Measurements from ENCODE around the gene KCNK10.
"Not testable (repeated sequence)": the region's sequence is repeated elsewhere in the genome, so short reads cannot be mapped to it uniquely, and the experiment has no call there.

The KCNK10 gene

GRCh38 chr14:88271205-88271604 is 51.9 kb downstream of the KCNK10 start:
- peak overlapping the region in 1 of 2 donors; percentile 30 for H3K4me3 ChIP-seq (ENCODE audit: low read depth in 1 of 2, low read length in 2 of 2)
- no peaks in the 10 kb centered on the region for H3K36me3 ChIP-seq (ENCODE audit: control insufficient read depth in 1 of 2, insufficient read depth in 2 of 2, low read length in 2 of 2)
- H3K27me3 ChIP-seq (ENCODE audit: control insufficient read depth in 1 of 2, insufficient read depth in 2 of 2, low read length in 2 of 2): no peaks in the 10 kb centered on the region
- peak overlapping the region in 1 of 2 donors; percentile 71 for H3K9ac ChIP-seq (ENCODE audit: low read depth in 1 of 2, low read length in 2 of 2)
- H3K27ac ChIP-seq (ENCODE audit: low read depth, low read length): peak overlapping the region; percentile 37
- no peaks in the 10 kb centered on the region for H3K9me3 ChIP-seq (ENCODE audit: control insufficient read depth in 1 of 2, low read length in 2 of 2)
- peaks cover 13 to 18% of the 10 kb centered on the region in 2 donors for H3K4me1 ChIP-seq (ENCODE audit: control insufficient read depth in 1 of 2, insufficient read depth in 2 of 2, low read length in 2 of 2)

DNA sequence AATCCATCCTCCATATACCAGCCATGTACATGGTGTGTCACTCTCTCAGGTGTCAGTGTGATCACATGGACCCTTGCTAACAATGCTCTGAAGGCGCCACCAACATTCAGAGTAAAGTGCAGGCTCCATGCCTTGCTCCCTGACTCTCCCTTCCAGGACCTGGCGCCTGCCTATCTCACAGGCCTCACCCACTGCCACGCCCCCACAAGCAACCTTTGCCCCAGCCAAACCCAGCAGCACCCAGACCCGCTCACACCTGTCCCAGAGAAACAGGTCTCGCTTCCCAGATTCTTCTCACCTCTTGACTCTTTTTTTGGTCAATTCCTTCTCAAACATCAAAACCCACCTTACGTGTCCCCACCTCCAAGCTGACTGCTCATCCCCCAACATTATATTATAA is 52.3 kb downstream of the KCNK10 start:
- H3K36me3 ChIP-seq (ENCODE audit: control insufficient read depth in 1 of 2, insufficient read depth in 2 of 2, low read length in 2 of 2): no peaks in the 10 kb centered on the region
- no peaks in the 10 kb centered on the region for H3K27me3 ChIP-seq (ENCODE audit: control insufficient read depth in 1 of 2, insufficient read depth in 2 of 2, low read length in 2 of 2)
- H3K27ac ChIP-seq (ENCODE audit: low read depth, low read length): peak overlapping the region; percentile 48
- peaks cover 13 to 18% of the 10 kb centered on the region in 2 donors for H3K4me1 ChIP-seq (ENCODE audit: control insufficient read depth in 1 of 2, insufficient read depth in 2 of 2, low read length in 2 of 2)
- H3K9ac ChIP-seq (ENCODE audit: low read depth in 1 of 2, low read length in 2 of 2): peak overlapping the region; percentile 61 to 71
- no peaks in the 10 kb centered on the region for H3K9me3 ChIP-seq (ENCODE audit: control insufficient read depth in 1 of 2, low read length in 2 of 2)
- H3K4me3 ChIP-seq (ENCODE audit: low read depth in 1 of 2, low read length in 2 of 2): peak overlapping the region; percentile 59 to 73

- peaks cover 13 to 18% of the 10 kb centered on the region in 2 donors for H3K4me1 ChIP-seq (ENCODE audit: control insufficient read depth in 1 of 2, insufficient read depth in 2 of 2, low read length in 2 of 2)
- peak overlapping the region; percentile 48 for H3K27ac ChIP-seq (ENCODE audit: low read depth, low read length)
- H3K9me3 ChIP-seq (ENCODE audit: control insufficient read depth in 1 of 2, low read length in 2 of 2): no peaks in the 10 kb centered on the region
- no peaks in the 10 kb centered on the region for H3K36me3 ChIP-seq (ENCODE audit: control insufficient read depth in 1 of 2, insufficient read depth in 2 of 2, low read length in 2 of 2)
- no peaks in the 10 kb centered on the region for H3K27me3 ChIP-seq (ENCODE audit: control insufficient read depth in 1 of 2, insufficient read depth in 2 of 2, low read length in 2 of 2)
- peak overlapping the region; percentile 61 to 71 for H3K9ac ChIP-seq (ENCODE audit: low read depth in 1 of 2, low read length in 2 of 2)
- peak overlapping the region; percentile 59 to 73 for H3K4me3 ChIP-seq (ENCODE audit: low read depth in 1 of 2, low read length in 2 of 2)
These were observed 53.2 kb downstream of the KCNK10 start for GRCh38 chr14:88269806-88270420.

DNA sequence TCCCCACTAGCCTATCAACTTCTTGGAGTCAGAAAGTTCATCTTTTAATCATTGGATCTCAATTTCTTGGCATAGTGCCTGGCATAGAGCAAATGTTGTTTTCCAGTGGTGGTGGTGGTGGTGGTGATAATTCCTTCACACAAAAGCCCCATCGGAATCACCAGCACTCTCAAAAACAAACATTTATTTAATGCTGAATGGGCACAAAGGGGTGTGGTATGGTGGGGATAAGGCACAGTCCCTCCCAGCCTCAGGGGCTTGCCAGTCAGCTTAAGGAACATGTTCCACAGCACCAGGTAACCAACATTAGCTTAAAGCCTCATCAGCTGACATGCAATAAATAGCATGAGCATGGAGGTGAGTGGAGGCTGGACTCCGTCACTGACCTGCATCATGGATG is 56.6 kb downstream of the KCNK10 start:
- Histone ChIP-seq H3K36me3 (ENCODE audit: control insufficient read depth in 1 of 2, insufficient read depth in 2 of 2, low read length in 2 of 2) (peaks cover 0 to 14% of the 10 kb centered on the region in 2 donors), H3K9ac (ENCODE audit: low read depth in 1 of 2, low read length in 2 of 2) (no peak overlapping the region), H3K4me3 (ENCODE audit: low read depth in 1 of 2, low read length in 2 of 2) (no peak overlapping the region), H3K9me3 (ENCODE audit: control insufficient read depth in 1 of 2, low read length in 2 of 2) (no peaks in the 10 kb centered on the region), H3K27me3 (ENCODE audit: control insufficient read depth in 1 of 2, insufficient read depth in 2 of 2, low read length in 2 of 2) (no peaks in the 10 kb centered on the region), H3K27ac (ENCODE audit: low read depth, low read length) (no peak overlapping the region), H3K4me1 (ENCODE audit: control insufficient read depth in 1 of 2, insufficient read depth in 2 of 2, low read length in 2 of 2) (peaks cover 6 to 12% of the 10 kb centered on the region in 2 donors)

DNA sequence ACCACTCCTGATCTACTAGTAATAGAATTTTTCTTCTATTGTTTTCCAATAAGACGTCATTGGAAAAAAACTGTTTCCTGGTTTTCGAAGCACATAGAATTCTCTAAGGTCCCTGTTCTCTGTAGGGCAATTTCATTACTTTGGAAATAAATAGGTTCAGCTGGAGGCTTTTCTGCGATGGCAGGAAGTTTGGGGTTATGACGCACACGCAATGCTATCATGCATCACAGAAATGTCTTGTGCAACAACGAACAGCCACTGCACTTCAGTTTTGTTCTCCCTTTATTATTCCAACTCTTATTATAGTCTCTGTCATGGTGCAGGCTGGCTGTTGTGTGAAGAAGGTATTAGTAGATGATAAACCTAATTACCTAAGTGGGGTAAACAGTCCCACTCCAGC is 59.0 kb downstream of the KCNK10 start:
- no peak overlapping the region for H3K27ac ChIP-seq (ENCODE audit: low read depth, low read length)
- no peaks in the 10 kb centered on the region for H3K27me3 ChIP-seq (ENCODE audit: control insufficient read depth in 1 of 2, insufficient read depth in 2 of 2, low read length in 2 of 2)
- no peak overlapping the region for H3K9ac ChIP-seq (ENCODE audit: low read depth in 1 of 2, low read length in 2 of 2)
- H3K4me1 ChIP-seq (ENCODE audit: control insufficient read depth in 1 of 2, insufficient read depth in 2 of 2, low read length in 2 of 2): peaks cover 0 to under 1% of the 10 kb centered on the region in 2 donors
- no peak overlapping the region for H3K4me3 ChIP-seq (ENCODE audit: low read depth in 1 of 2, low read length in 2 of 2)
- H3K36me3 ChIP-seq (ENCODE audit: control insufficient read depth in 1 of 2, insufficient read depth in 2 of 2, low read length in 2 of 2): peaks cover 0 to 14% of the 10 kb centered on the region in 2 donors
- no peaks in the 10 kb centered on the region for H3K9me3 ChIP-seq (ENCODE audit: control insufficient read depth in 1 of 2, low read length in 2 of 2)

- H3K9ac ChIP-seq (ENCODE audit: low read depth in 1 of 2, low read length in 2 of 2); H3K4me3 ChIP-seq (ENCODE audit: low read depth in 1 of 2, low read length in 2 of 2); H3K4me1 ChIP-seq (ENCODE audit: control insufficient read depth in 1 of 2, insufficient read depth in 2 of 2, low read length in 2 of 2); H3K27ac ChIP-seq (ENCODE audit: low read depth, low read length); H3K9me3 ChIP-seq (ENCODE audit: control insufficient read depth in 1 of 2, low read length in 2 of 2); H3K27me3 ChIP-seq (ENCODE audit: control insufficient read depth in 1 of 2, insufficient read depth in 2 of 2, low read length in 2 of 2): not testable (repeated sequence)
- H3K36me3 ChIP-seq (ENCODE audit: control insufficient read depth in 1 of 2, insufficient read depth in 2 of 2, low read length in 2 of 2): peaks cover 2 to 14% of the 10 kb centered on the region in 2 donors
These were observed 61.8 kb downstream of the KCNK10 start for GRCh38 chr14:88261302-88261701.

GRCh38 chr14:88258021-88258420 is 65.0 kb downstream of the KCNK10 start:
- H3K4me3 ChIP-seq (ENCODE audit: low read depth in 1 of 2, low read length in 2 of 2): no peak overlapping the region
- H3K9ac ChIP-seq (ENCODE audit: low read depth in 1 of 2, low read length in 2 of 2): no peak overlapping the region
- H3K27me3 ChIP-seq (ENCODE audit: control insufficient read depth in 1 of 2, insufficient read depth in 2 of 2, low read length in 2 of 2): no peaks in the 10 kb centered on the region
- no peaks in the 10 kb centered on the region for H3K9me3 ChIP-seq (ENCODE audit: control insufficient read depth in 1 of 2, low read length in 2 of 2)
- H3K4me1 ChIP-seq (ENCODE audit: control insufficient read depth in 1 of 2, insufficient read depth in 2 of 2, low read length in 2 of 2): no peaks in the 10 kb centered on the region
- H3K36me3 ChIP-seq (ENCODE audit: control insufficient read depth in 1 of 2, insufficient read depth in 2 of 2, low read length in 2 of 2): peaks cover 2 to 10% of the 10 kb centered on the region in 2 donors
- H3K27ac ChIP-seq (ENCODE audit: low read depth, low read length): no peak overlapping the region

- Histone ChIP-seq H3K9me3 (ENCODE audit: control insufficient read depth in 1 of 2, low read length in 2 of 2) (no peaks in the 10 kb centered on the region), H3K36me3 (ENCODE audit: control insufficient read depth in 1 of 2, insufficient read depth in 2 of 2, low read length in 2 of 2) (peaks cover 2% of the 10 kb centered on the region in 2 donors), H3K27me3 (ENCODE audit: control insufficient read depth in 1 of 2, insufficient read depth in 2 of 2, low read length in 2 of 2) (no peaks in the 10 kb centered on the region), H3K4me3 (ENCODE audit: low read depth in 1 of 2, low read length in 2 of 2) (no peak overlapping the region), H3K27ac (ENCODE audit: low read depth, low read length) (no peak overlapping the region), H3K9ac (ENCODE audit: low read depth in 1 of 2, low read length in 2 of 2) (no peak overlapping the region), H3K4me1 (ENCODE audit: control insufficient read depth in 1 of 2, insufficient read depth in 2 of 2, low read length in 2 of 2) (no peaks in the 10 kb centered on the region)
These were observed 65.8 kb downstream of the KCNK10 start for GRCh38 chr14:88256997-88257950.

DNA sequence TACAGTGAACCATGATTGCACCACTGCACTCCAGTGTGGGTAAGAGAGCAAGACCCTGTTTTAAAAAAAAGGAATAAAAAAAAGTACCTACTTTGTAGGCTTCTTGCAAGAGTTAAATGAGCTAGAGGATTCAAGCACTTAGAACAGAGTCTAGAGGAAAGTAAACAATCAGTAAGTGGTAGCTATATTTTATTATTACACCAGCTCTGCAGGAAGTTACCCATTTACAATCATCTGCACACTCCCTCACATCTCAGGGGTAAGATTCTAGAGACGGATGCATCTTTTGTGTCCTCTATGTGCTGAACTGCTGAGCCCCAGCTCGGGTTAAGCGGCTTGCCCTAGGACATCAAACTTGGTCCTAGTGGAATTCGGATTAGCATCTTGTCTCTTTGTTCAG is 67.3 kb downstream of the KCNK10 start:
- no peak overlapping the region for H3K9ac ChIP-seq (ENCODE audit: low read depth in 1 of 2, low read length in 2 of 2)
- no peak overlapping the region for H3K27ac ChIP-seq (ENCODE audit: low read depth, low read length)
- H3K27me3 ChIP-seq (ENCODE audit: control insufficient read depth in 1 of 2, insufficient read depth in 2 of 2, low read length in 2 of 2): no peaks in the 10 kb centered on the region
- peaks cover 0 to 3% of the 10 kb centered on the region in 2 donors for H3K4me1 ChIP-seq (ENCODE audit: control insufficient read depth in 1 of 2, insufficient read depth in 2 of 2, low read length in 2 of 2)
- no peaks in the 10 kb centered on the region for H3K9me3 ChIP-seq (ENCODE audit: control insufficient read depth in 1 of 2, low read length in 2 of 2)
- H3K36me3 ChIP-seq (ENCODE audit: control insufficient read depth in 1 of 2, insufficient read depth in 2 of 2, low read length in 2 of 2): peaks cover 0 to 2% of the 10 kb centered on the region in 2 donors
- no peak overlapping the region for H3K4me3 ChIP-seq (ENCODE audit: low read depth in 1 of 2, low read length in 2 of 2)

GRCh38 chr14:88255196-88255595 is 67.9 kb downstream of the KCNK10 start:
- H3K36me3 ChIP-seq (ENCODE audit: control insufficient read depth in 1 of 2, insufficient read depth in 2 of 2, low read length in 2 of 2): peaks cover 0 to 2% of the 10 kb centered on the region in 2 donors
- H3K9ac ChIP-seq (ENCODE audit: low read depth in 1 of 2, low read length in 2 of 2): no peak overlapping the region
- H3K27me3 ChIP-seq (ENCODE audit: control insufficient read depth in 1 of 2, insufficient read depth in 2 of 2, low read length in 2 of 2): no peaks in the 10 kb centered on the region
- no peak overlapping the region for H3K4me3 ChIP-seq (ENCODE audit: low read depth in 1 of 2, low read length in 2 of 2)
- H3K27ac ChIP-seq (ENCODE audit: low read depth, low read length): no peak overlapping the region
- H3K9me3 ChIP-seq (ENCODE audit: control insufficient read depth in 1 of 2, low read length in 2 of 2): no peaks in the 10 kb centered on the region
- H3K4me1 ChIP-seq (ENCODE audit: control insufficient read depth in 1 of 2, insufficient read depth in 2 of 2, low read length in 2 of 2): peaks cover 0 to 3% of the 10 kb centered on the region in 2 donors
